ENCODE measurements around the gene KRTAP10-12.
"Not testable (repeated sequence)": the region's sequence is repeated elsewhere in the genome, so short reads cannot be mapped to it uniquely, and the experiment has no call there.

KRTAP10-12 gene

GRCh38 chr21:44670642-44671432 is 26.1 kb upstream of the KRTAP10-12 start:
- DNase-seq, result no peak

DNA sequence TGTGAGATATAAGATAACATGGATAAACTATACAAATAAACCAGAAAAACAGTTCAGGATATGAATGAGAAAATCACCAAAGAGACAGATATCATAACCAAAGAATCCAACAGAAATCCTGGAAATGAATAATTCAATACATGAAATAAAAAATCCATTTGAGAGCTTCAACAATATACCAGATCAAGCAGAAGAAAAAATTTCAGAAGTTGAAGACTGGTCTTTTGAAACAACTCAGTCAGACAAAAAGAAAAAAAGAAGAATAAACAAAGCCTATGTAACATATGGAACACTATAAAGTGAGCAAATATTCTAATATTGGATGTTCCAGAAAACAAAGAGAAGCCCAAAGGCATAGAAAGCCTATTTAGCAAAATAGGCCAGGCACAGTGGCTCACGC is 25.1 kb upstream of the KRTAP10-12 start:
- no peak for DNase-seq

GRCh38 chr21:44677881-44678280 is 19.1 kb upstream of the KRTAP10-12 start:
- DNase-seq, result no peak

DNA sequence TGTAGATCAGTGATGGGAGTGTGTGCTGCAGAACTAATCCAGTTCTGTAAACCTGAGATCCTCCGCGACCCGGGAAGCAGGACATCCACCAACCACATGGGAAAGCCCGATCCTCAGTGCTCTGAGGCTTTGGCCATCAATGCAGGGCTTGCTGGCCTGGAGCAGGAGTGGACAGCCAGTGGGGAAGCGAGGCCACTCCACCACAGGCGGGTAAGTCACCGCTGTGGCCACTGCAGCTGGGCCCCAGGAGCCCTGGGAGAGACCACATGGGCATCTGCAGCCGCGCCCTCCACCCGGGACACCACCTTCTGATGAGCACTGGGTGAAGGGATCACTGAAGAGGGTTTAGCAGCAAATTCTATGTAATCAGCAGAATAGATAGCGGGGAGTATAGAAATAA is 15.8 kb upstream of the KRTAP10-12 start:
- DNase-seq, result no peak

DNA sequence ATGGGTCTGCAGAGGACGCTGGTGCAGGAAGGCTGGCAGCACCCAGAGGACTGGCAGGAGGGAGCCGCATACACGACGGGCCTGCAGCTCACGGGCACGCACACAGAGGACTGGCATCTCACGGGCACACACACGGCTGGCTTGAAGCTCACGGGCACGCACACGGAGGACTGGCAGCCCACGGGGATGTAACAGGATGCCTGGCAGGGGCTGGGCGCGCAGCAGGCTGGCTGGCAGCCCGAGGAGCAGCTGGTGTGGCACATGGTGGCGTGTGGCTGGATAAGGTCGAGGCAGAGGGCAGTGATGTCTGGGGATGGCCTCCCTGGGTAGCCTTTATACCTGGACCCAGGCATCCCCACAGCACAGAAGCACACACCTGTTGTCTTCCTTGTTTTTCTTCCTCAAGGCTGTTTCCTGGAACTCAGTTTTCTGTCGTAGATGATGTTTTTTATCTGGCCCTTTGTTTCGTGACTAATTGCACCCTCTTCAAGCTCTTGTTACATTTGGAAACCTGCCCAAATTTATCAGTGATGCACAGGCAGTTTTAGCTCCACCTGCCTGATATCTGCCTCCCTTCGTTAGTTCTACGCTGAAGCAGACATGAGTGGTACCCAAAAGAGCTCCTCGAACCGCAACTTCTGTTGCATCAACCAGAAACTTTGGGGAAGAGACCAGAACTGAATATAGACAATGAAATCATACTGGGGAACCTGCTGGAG is 15.0 kb upstream of the KRTAP10-12 start, which contains the start of gene KRTAP12-1:
Gene KRTAP12-1, minus strand, starts transcription at position 303 of the 719 bp plus-strand sequence. Its CDS starts 40 bp downstream, at position 263.
- DNase-seq, result peak; percentile 84

GRCh38 chr21:44682580-44683151 is 14.3 kb upstream of the KRTAP10-12 start:
- no peak for DNase-seq

GRCh38 chr21:44684077-44684476 is 12.9 kb upstream of the KRTAP10-12 start:
- no peak for DNase-seq

DNA sequence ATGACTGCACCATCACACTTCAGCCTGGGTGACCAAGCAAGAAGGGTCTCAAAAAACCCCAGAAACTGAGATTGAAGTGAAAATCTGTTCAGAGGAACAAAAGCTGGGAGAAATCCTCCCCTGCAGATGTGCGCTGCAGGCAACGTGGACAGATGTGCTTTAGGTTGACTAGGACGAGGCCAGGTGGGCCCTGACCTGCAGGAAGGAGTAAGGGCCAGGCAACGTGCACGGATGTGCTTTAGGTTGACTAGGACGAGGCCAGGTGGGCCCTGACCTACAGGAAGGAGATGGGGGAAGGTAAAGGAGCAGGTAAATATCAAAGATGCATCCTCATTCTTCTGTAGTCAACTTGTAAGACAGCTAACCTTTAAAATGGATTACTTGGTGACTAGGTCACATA is 12.5 kb upstream of the KRTAP10-12 start:
- DNase-seq, result no peak

DNA sequence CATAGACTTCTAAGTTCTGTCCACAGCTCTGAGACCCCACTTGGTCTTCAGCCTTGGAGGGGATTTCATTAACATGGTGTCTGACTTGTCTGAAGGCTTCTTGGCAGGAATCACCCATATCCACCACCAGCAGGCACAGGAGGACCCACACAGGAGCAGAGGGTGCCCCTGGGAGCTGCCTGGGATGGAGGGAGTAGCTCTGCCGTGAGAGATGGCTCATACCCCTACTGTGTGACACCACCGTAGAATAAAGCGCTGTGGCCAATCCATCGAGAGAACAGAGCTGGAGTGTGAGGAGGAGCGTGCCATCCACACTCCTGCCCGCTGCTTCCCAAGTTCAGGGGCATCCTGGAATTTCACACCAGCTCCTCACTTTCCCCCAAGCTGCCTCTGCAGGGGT is 11.9 kb upstream of the KRTAP10-12 start:
- DNase-seq, result not testable (repeated sequence)

GRCh38 chr21:44686000-44686781 is 10.8 kb upstream of the KRTAP10-12 start:
- no peak for DNase-seq

DNA sequence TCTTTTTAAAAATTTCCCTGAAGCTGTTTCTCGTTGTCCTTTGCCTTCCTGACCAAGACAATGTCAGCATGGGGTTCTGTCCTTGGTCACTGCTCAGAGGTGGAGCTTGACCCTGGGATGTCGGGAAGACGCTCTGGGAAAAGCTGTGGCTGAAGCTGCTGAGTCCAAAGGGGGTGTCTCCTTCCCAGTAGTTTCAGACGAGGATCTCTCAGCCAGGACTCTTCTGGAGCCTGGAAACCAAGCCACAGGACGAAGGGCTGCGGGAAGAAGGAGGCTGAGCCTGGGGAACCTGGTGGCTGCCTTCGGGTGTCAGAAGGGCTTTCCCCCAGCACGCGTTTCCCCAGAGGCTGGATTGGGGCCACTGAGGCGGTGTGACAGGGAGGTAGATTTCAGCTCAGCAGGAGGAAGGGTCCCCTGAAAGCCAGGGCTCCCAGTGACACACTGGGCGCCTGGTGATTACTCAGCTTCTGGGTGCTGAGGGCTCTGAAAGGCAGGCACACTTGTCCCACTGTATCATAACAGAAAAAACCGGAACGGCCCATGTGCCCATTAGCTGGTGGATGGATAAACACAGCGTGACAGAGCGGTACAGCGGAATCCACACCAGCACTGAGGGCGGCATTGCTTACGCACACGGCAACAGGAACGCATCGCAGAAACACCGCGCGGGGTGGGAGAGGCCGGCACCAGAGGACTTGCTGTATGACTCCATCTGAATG is 10.0 kb upstream of the KRTAP10-12 start:
- no peak for DNase-seq

DNA sequence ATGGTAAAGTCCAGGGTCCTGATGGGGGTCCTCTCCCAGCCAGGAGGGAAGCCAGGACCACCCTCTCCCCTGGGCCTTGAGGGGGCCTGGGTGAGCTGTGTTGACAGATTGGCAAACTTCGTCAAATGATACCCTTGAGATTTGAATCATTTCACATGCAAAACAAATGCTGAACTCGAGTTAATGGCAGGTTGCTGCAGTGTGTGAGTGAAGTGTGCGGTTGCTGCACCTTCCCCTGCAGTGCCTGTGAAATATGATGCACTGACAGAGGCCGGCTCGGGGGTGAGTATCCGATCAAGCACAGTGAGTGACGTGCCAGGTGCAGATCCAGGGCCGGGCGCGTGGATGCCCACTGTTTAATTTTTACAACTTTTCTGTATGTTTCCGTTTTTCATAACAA is 9.3 kb upstream of the KRTAP10-12 start:
- DNase-seq, result no peak

- not testable (repeated sequence) for DNase-seq
Observed at GRCh38 chr21:44689740-44690139, 7.2 kb upstream of the KRTAP10-12 start.

DNA sequence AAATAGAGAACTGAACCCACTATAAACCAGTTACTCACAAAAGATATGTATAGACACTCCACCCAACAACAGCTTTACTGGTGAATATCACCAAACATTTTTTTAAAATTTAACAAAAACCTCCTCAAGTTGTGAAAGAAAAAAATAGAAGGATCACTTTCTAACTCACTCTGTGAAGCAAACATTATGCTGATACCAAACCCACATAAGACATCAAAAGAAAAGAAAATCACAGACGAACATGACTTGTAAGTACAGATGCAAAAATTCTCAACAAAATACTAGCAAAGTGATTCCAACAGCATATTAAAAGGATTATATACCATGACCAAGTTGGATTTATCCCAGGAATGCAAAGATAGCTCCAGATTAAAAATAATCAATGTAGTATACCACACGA is 5.3 kb upstream of the KRTAP10-12 start:
- DNase-seq, result no peak

DNA sequence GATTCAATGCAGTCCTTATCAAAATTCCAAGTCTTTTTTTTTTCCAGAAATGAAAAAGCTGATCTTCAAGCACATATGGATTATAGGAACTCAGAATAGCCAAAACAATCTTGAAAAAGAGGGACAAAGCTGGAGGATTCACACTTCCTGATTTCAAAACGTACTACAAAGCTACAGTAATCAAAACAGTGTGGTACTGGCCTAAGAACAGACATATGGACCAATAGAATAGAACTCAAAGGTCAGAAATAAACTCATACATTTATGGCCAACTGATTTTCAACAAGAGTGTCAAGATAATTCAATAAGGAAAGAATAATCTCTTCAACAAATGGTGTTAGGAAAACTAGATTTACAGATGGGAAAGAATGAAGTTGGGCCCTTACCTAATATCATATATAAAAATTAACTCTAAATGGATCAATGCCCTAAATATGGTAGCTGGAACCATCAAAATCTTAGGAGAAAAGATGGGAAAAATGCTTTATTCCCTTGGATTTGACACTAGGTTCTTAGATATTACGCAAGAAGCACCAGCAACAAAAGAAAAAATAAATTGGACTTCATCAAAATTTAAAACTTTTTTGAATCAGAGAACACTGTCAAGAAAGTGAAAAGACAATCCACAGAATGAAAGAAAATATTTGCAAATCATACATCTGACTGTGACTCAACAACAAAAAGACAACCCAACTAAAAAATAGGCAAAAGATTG is 4.0 kb upstream of the KRTAP10-12 start:
- DNase-seq, result no peak

- DNase-seq, result no peak
Observed at GRCh38 chr21:44694776-44695175, 2.2 kb upstream of the KRTAP10-12 start.

DNA sequence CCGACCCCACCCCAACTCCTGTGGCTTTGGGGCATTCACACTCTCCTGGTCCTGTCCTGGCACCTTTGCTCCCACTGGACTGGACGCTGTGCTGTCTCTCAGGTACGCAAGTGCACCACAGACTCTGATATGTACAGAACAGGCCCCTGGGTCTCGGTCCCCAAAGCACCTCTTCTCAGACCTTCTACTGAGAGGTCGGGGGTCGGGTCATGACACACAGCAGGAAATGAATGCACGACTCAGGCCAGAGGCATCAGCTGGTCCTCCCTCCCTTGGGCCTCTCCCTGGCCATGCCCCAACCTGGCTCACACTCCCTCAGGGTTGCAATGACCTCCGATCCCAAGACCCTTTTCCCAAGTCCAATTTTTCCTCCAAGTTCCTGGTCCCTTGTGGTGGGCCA is 1.8 kb upstream of the KRTAP10-12 start:
- DNase-seq, result no peak

- DNase-seq, result no peak
Observed at GRCh38 chr21:44695641-44696040, 1.3 kb upstream of the KRTAP10-12 start.

GRCh38 chr21:44696572-44696971 is 400 bp upstream of the KRTAP10-12 start:
- DNase-seq, result no peak

DNA sequence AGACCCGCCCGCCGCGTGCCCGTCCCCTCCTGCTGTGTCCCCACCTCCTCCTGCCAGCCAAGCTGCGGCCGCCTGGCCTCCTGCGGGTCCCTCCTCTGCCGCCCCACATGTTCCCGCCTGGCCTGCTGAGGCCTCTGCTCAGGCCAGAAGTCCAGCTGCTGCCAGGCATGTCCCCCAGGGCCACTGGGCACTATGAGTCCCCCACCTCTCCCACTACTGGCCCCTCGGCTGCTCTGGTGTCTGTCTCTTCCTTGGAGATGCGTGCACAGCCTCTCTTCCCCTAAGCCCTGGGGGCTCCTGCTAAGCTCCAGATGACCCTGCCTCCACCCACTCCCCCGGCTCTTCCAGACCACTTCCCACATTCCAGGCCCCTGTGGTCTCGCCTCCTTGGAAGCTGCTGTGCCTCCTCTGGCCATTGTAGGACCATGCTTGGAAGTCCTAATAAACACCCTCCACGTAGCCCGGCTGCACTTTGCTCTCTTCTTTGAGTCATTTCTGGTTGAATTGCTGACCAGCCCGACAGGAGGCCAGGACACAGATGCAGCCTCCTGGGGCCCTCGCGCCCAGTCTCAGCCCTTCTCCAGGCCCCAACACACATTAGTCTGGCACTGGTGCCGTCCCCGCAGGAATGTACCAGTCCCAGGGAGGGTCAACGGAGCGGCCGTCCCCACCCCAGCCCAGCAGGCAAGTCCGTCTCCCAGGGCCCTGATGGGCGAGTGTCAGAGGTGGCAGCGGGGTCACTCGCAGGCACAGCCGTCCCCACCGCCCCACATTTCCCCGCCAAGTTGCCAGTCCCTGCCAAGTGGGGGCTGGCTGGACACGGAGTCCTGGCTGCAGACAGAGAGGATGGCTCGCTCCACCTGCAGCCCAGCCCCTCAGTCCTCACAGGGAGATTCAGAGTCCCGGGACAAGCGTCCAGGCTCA is 1.1 kb downstream of the KRTAP10-12 start:
- no peak for DNase-seq

Measured in NCI-H2029 (cell line).